ENCODE results near the gene NAT16. TPM values are rescaled to one million over a fixed set of nuclear protein-coding genes. Genes with fewer than 3 reads are reported as not detected.

The NAT16 gene
- total and polyA plus RNA-seq, 2 of the 4 experiments (the other 2 are of a cell fraction) = 0.05 TPM; not detected in 1

GRCh38 chr7:101222275-101222830 is 42.3 kb upstream of the NAT16 start:
- H3K79me1 ChIP-seq (ENCODE audit: low read depth in 1 of 2, low read length in 2 of 2) = peaks cover 16 to 41% of the 10 kb centered on the region in 2 experiments
- H3K23ac ChIP-seq (ENCODE audit: low read depth, low read length) = no peak overlapping the region
- DNase-seq (no peak), ATAC-seq (ENCODE audit: low read depth) (no peak)
- H3K4ac ChIP-seq (ENCODE audit: low read depth, low read length) = no peak overlapping the region
- no peak overlapping the region for H3K18ac ChIP-seq (ENCODE audit: low read depth, low read length)
- TF ChIP-seq RFX5 (IDR thresholded peaks at IDR 0.05; ENCODE audit: low read depth, low read length) (no peak), CHD1 (IDR thresholded peaks at IDR 0.05; ENCODE audit: low read depth, low read length) (no peak), SMC3 (IDR thresholded peaks at IDR 0.05; ENCODE audit: low read depth, low read length) (no peak), FOS (IDR thresholded peaks at IDR 0.05; ENCODE audit: low read depth, low read length) (no peak), MAFK (IDR thresholded peaks at IDR 0.05; ENCODE audit: low read depth, low read length) (no peak), CEBPB (IDR thresholded peaks at IDR 0.05; ENCODE audit: low read depth, low read length) (no peak), USF2 (IDR thresholded peaks at IDR 0.05; ENCODE audit: low read depth, low read length) (no peak), NFE2L2 (IDR thresholded peaks at IDR 0.05; ENCODE audit: low read depth, low read length) (no peak), POLR2A (IDR thresholded peaks at IDR 0.05; ENCODE audit: low read depth, low read length) (no peak)
- TF ChIP-seq, protein P1, sequence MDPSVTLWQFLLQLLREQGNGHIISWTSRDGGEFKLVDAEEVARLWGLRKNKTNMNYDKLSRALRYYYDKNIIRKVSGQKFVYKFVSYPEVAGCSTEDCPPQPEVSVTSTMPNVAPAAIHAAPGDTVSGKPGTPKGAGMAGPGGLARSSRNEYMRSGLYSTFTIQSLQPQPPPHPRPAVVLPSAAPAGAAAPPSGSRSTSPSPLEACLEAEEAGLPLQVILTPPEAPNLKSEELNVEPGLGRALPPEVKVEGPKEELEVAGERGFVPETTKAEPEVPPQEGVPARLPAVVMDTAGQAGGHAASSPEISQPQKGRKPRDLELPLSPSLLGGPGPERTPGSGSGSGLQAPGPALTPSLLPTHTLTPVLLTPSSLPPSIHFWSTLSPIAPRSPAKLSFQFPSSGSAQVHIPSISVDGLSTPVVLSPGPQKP (IDR thresholded peaks at IDR 0.05; ENCODE audit: borderline replicate concordance, low read depth, low read length) = no peak
- no peak overlapping the region for H4K91ac ChIP-seq (ENCODE audit: insufficient read depth, low read depth, low read length)
- ChIA-PET CTCF (no interaction called here), POLR2A (ENCODE audit: unreplicated experiment) (no interaction called here)
- in situ Hi-C loops (cut with MboI; ENCODE audit: low sequenced_read_pairs) (no loop called here), intact Hi-C loops (cut with micrococcal nuclease) (no loop called here), dilution Hi-C loops (cut with HindIII; ENCODE audit: low sequenced_read_pairs, unreplicated experiment) (no loop called here)
- no peak overlapping the region for H3K56ac ChIP-seq (ENCODE audit: extremely low read depth, insufficient read depth, low read length)
- no peak overlapping the region for H3K14ac ChIP-seq (replicated peaks; ENCODE audit: low read depth, low read length)
- no TSS peak for BruUV-seq (replicated peaks)
- peaks cover 8% of the 10 kb centered on the region for H4K20me1 ChIP-seq (ENCODE audit: insufficient read depth, low read length)
- H3K27me3 ChIP-seq (ENCODE audit: control insufficient read depth, insufficient read depth, low read length) = no peaks in the 10 kb centered on the region
- peaks cover 3% of the 10 kb centered on the region; the same call in 1 of the 2 replicates for H3K9me1 ChIP-seq (ENCODE audit: insufficient read depth, low read length)
- H3K4me1 ChIP-seq (ENCODE audit: control insufficient read depth, insufficient read depth, low read length) = no peaks in the 10 kb centered on the region
- no peak overlapping the region for H3K9ac ChIP-seq (ENCODE audit: low read depth, low read length)
- no peak overlapping the region for H4K8ac ChIP-seq (ENCODE audit: low read depth in 2 of 2, low read length in 2 of 2)
- no peak overlapping the region for H2AFZ ChIP-seq (replicated peaks; ENCODE audit: low read length, poor library complexity)
- no peaks in the 10 kb centered on the region for H3K9me3 ChIP-seq (ENCODE audit: control insufficient read depth, insufficient read depth, low read length)
- H2AK9ac ChIP-seq (replicated peaks; ENCODE audit: low read depth, low read length, poor library complexity) = no peak overlapping the region
- H3K36me3 ChIP-seq (ENCODE audit: control insufficient read depth, insufficient read depth, low read length) = peaks cover 32% of the 10 kb centered on the region
- H2BK15ac ChIP-seq (ENCODE audit: low read depth, low read length) = no peak overlapping the region
- no peak overlapping the region for H3K4me3 ChIP-seq (ENCODE audit: insufficient read depth, low read depth, low read length)
- H2BK120ac ChIP-seq (ENCODE audit: low read depth, low read length) = no peak overlapping the region
- no peak overlapping the region for H3K4me2 ChIP-seq (ENCODE audit: low read depth, low read length)
- H2BK20ac ChIP-seq (ENCODE audit: low read depth, low read length) = no peak overlapping the region
- H3K27ac ChIP-seq (ENCODE audit: insufficient read depth, low read length) = no peak overlapping the region
- 86% methylated on average over 23 of the region's 27 CpGs; no CpG with 5 or more reads in 1 of the 2 experiments for WGBS, 2 experiments (ENCODE audit: extremely low coverage in 2 of 2, insufficient read length in 1 of 2)
- no peak overlapping the region for H2AK5ac ChIP-seq (ENCODE audit: low read depth, low read length)
- no peak overlapping the region for H4K5ac ChIP-seq (ENCODE audit: low read depth, low read length)
- no peak overlapping the region for H2BK5ac ChIP-seq (ENCODE audit: low read depth, low read length, poor library complexity, severe bottlenecking)
